ENCODE measurements around the gene MED31. TPM values are rescaled to one million over a fixed set of nuclear protein-coding genes. Genes with fewer than 3 reads are reported as not detected.

The MED31 gene
- total RNA-seq, 1 donor from 2014 or later: 17.6 TPM

GRCh38 chr17:6682339-6682738 is 30.9 kb upstream of the MED31 start:
- no peak for DNase-seq (ENCODE audit: extremely low spot score, unreplicated experiment)
- H3K4me3 Mint-ChIP-seq: no peak overlapping the region
- no peak overlapping the region for H3K27ac Mint-ChIP-seq
- H3K9me3 Mint-ChIP-seq: no peaks in the 10 kb centered on the region
- TF ChIP-seq CTCF (conservative IDR thresholded peaks at IDR 0.05): no peak
- peaks cover 24% of the 10 kb centered on the region for H3K27me3 Mint-ChIP-seq
- H3K36me3 Mint-ChIP-seq: no peaks in the 10 kb centered on the region
- no peaks in the 10 kb centered on the region for H3K4me1 Mint-ChIP-seq (ENCODE audit: unreplicated experiment)

DNA sequence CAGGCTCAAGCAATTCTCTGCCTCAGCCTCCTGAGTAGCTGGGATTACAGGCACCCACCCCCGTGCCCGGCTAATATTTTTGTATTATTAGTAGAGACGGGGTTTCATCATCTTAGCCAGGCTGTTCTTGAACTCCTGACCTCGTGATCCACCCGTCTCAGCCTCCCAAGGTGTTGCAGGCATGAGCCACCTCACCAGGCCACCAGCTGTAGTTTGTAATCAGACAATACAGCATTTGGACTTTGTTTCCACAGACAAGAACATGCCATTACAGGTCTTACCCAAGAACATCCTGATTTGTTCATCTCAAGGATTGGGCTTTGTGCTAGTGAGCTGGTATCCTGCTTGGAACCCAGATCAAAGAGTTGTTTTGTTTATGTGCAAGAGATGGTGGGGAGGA is 30.3 kb upstream of the MED31 start:
- no peak for DNase-seq (ENCODE audit: extremely low spot score, unreplicated experiment)
- Mint-ChIP-seq H3K36me3 (no peaks in the 10 kb centered on the region), H3K9me3 (no peaks in the 10 kb centered on the region), H3K4me1 (ENCODE audit: unreplicated experiment) (no peaks in the 10 kb centered on the region), H3K27ac (no peak overlapping the region), H3K4me3 (no peak overlapping the region), H3K27me3 (peaks cover 18% of the 10 kb centered on the region)
- TF ChIP-seq CTCF (conservative IDR thresholded peaks at IDR 0.05): no peak

GRCh38 chr17:6681176-6681575 is 29.8 kb upstream of the MED31 start:
- H3K9me3 Mint-ChIP-seq: no peaks in the 10 kb centered on the region
- no peak for TF ChIP-seq CTCF (conservative IDR thresholded peaks at IDR 0.05)
- H3K36me3 Mint-ChIP-seq: no peaks in the 10 kb centered on the region
- peaks cover 18% of the 10 kb centered on the region for H3K27me3 Mint-ChIP-seq
- no peak overlapping the region for H3K4me3 Mint-ChIP-seq
- no peaks in the 10 kb centered on the region for H3K4me1 Mint-ChIP-seq (ENCODE audit: unreplicated experiment)
- no peak for DNase-seq (ENCODE audit: extremely low spot score, unreplicated experiment)
- H3K27ac Mint-ChIP-seq: no peak overlapping the region

DNA sequence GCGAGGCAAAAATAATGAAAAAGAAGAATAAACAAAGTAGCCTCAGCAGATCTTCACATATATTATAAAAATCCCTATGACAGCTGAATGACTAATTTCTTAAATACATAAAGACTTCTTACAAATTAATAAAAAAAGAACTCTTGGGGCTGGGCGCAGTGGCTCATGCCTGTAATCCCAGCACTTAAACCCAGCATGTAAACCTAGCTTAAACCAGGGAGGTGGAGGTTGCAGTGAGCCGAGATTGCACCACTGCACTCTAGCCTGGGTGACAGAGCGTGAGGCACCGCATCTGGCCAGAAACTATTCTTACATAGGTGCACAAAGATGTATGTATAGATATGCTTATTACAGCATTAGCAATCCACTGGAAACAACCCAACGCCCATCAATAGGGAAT is 27.8 kb upstream of the MED31 start:
- H3K4me3 Mint-ChIP-seq: no peak overlapping the region
- no peak overlapping the region for H3K27ac Mint-ChIP-seq
- H3K27me3 Mint-ChIP-seq: peaks cover 23% of the 10 kb centered on the region
- H3K9me3 Mint-ChIP-seq: no peaks in the 10 kb centered on the region
- H3K4me1 Mint-ChIP-seq (ENCODE audit: unreplicated experiment): no peaks in the 10 kb centered on the region
- DNase-seq (ENCODE audit: extremely low spot score, unreplicated experiment): no peak
- no peaks in the 10 kb centered on the region for H3K36me3 Mint-ChIP-seq
- TF ChIP-seq CTCF (conservative IDR thresholded peaks at IDR 0.05): no peak

- TF ChIP-seq CTCF (conservative IDR thresholded peaks at IDR 0.05): no peak
- Mint-ChIP-seq H3K9me3 (no peaks in the 10 kb centered on the region), H3K27me3 (peaks cover 23% of the 10 kb centered on the region), H3K4me3 (no peak overlapping the region), H3K4me1 (ENCODE audit: unreplicated experiment) (no peaks in the 10 kb centered on the region), H3K27ac (no peak overlapping the region), H3K36me3 (no peaks in the 10 kb centered on the region)
- no peak for DNase-seq (ENCODE audit: extremely low spot score, unreplicated experiment)
Observed at GRCh38 chr17:6677946-6678345, 26.5 kb upstream of the MED31 start.
